ENCODE results near the gene CDK10.
"Not testable (repeated sequence)": the region's sequence is repeated elsewhere in the genome, so short reads cannot be mapped to it uniquely, and the experiment has no call there.

The CDK10 gene

GRCh38 chr16:89689142-89689541 is 2.7 kb downstream of the CDK10 start:
- DNase-seq = no peak
- Histone ChIP-seq H3F3A (ENCODE audit: insufficient read depth, low read length) (no peaks in the 10 kb centered on the region), H3K36me3 (replicated peaks; ENCODE audit: insufficient read depth, low read length) (no peaks in the 10 kb centered on the region), H3K9me3 (replicated peaks; ENCODE audit: insufficient read depth, low read length) (no peaks in the 10 kb centered on the region), H3K9ac (ENCODE audit: low read length) (no peak overlapping the region), H3K27me3 (replicated peaks; ENCODE audit: insufficient read depth, low read length) (no peaks in the 10 kb centered on the region), H3K4me3 (ENCODE audit: low read length) (no peak overlapping the region), H3K79me2 (ENCODE audit: low read length) (peaks cover 4% of the 10 kb centered on the region), H2AFZ (ENCODE audit: low read length) (no peak overlapping the region), H3K9me2 (replicated peaks; ENCODE audit: insufficient read depth, low read length) (no peaks in the 10 kb centered on the region), H3K4me1 (ENCODE audit: low read length) (no peaks in the 10 kb centered on the region), H4K20me1 (ENCODE audit: insufficient read depth, low read length) (no peaks in the 10 kb centered on the region), H3K4me2 (ENCODE audit: low read depth, low read length) (no peak overlapping the region), H3K27ac (ENCODE audit: low read length) (no peak overlapping the region)
- TF ChIP-seq EZH2phosphoT487 (IDR thresholded peaks at IDR 0.05; ENCODE audit: low read length) (no peak), CTCF (IDR thresholded peaks at IDR 0.05; ENCODE audit: low read length) (no peak), EZH2 (optimal IDR thresholded peaks at IDR 0.05; ENCODE audit: low read depth, low read length) (no peak)

GRCh38 chr16:89689621-89690020 is 3.1 kb downstream of the CDK10 start:
- H3K36me3 ChIP-seq (replicated peaks; ENCODE audit: insufficient read depth, low read length); H3F3A ChIP-seq (ENCODE audit: insufficient read depth, low read length); H3K4me1 ChIP-seq (ENCODE audit: low read length): not testable (repeated sequence)

GRCh38 chr16:89690392-89690901 is 4.0 kb downstream of the CDK10 start:
- Histone ChIP-seq H3K9me2 (replicated peaks; ENCODE audit: insufficient read depth, low read length) (no peaks in the 10 kb centered on the region), H3K27ac (ENCODE audit: low read length) (no peak overlapping the region), H3K36me3 (replicated peaks; ENCODE audit: insufficient read depth, low read length) (no peaks in the 10 kb centered on the region), H4K20me1 (ENCODE audit: insufficient read depth, low read length) (no peaks in the 10 kb centered on the region), H3K9me3 (replicated peaks; ENCODE audit: insufficient read depth, low read length) (no peaks in the 10 kb centered on the region), H3K9ac (ENCODE audit: low read length) (no peak overlapping the region), H3F3A (ENCODE audit: insufficient read depth, low read length) (no peaks in the 10 kb centered on the region), H3K4me3 (ENCODE audit: low read length) (no peak overlapping the region), H3K27me3 (replicated peaks; ENCODE audit: insufficient read depth, low read length) (no peaks in the 10 kb centered on the region), H3K79me2 (ENCODE audit: low read length) (peaks cover 4% of the 10 kb centered on the region), H3K4me1 (ENCODE audit: low read length) (no peaks in the 10 kb centered on the region), H3K4me2 (ENCODE audit: low read depth, low read length) (no peak overlapping the region), H2AFZ (ENCODE audit: low read length) (no peak overlapping the region)
- DNase-seq = no peak
- TF ChIP-seq EZH2 (optimal IDR thresholded peaks at IDR 0.05; ENCODE audit: low read depth, low read length) = no peak
- no peak for TF ChIP-seq CTCF (IDR thresholded peaks at IDR 0.05; ENCODE audit: low read length)
- TF ChIP-seq EZH2phosphoT487 (IDR thresholded peaks at IDR 0.05; ENCODE audit: low read length) = no peak

More at GRCh38 chr16:89689621-89690020, 3.1 kb downstream of the CDK10 start:
- not testable (repeated sequence) for H4K20me1 ChIP-seq (ENCODE audit: insufficient read depth, low read length); H3K9ac ChIP-seq (ENCODE audit: low read length); H3K27me3 ChIP-seq (replicated peaks; ENCODE audit: insufficient read depth, low read length); H3K9me2 ChIP-seq (replicated peaks; ENCODE audit: insufficient read depth, low read length); H3K4me2 ChIP-seq (ENCODE audit: low read depth, low read length); H3K4me3 ChIP-seq (ENCODE audit: low read length); H2AFZ ChIP-seq (ENCODE audit: low read length); H3K9me3 ChIP-seq (replicated peaks; ENCODE audit: insufficient read depth, low read length); H3K79me2 ChIP-seq (ENCODE audit: low read length); H3K27ac ChIP-seq (ENCODE audit: low read length); DNase-seq

GRCh38 chr16:89691231-89691985 is 4.9 kb downstream of the CDK10 start:
- Histone ChIP-seq H3K4me2 (ENCODE audit: low read depth, low read length) (no peak overlapping the region), H2AFZ (ENCODE audit: low read length) (no peak overlapping the region)
- no peak for DNase-seq

More at GRCh38 chr16:89691231-89691985, 4.9 kb downstream of the CDK10 start:
- no peak overlapping the region for H3K4me3 ChIP-seq (ENCODE audit: low read length)
- no peaks in the 10 kb centered on the region for H3K27me3 ChIP-seq (replicated peaks; ENCODE audit: insufficient read depth, low read length)
- no peaks in the 10 kb centered on the region for H3K9me2 ChIP-seq (replicated peaks; ENCODE audit: insufficient read depth, low read length)
- H3K4me1 ChIP-seq (ENCODE audit: low read length) = no peaks in the 10 kb centered on the region
- no peaks in the 10 kb centered on the region for H3F3A ChIP-seq (ENCODE audit: insufficient read depth, low read length)
- no peaks in the 10 kb centered on the region for H3K9me3 ChIP-seq (replicated peaks; ENCODE audit: insufficient read depth, low read length)
- no peak overlapping the region for H3K27ac ChIP-seq (ENCODE audit: low read length)
- TF ChIP-seq EZH2phosphoT487 (IDR thresholded peaks at IDR 0.05; ENCODE audit: low read length) (no peak), CTCF (IDR thresholded peaks at IDR 0.05; ENCODE audit: low read length) (no peak), EZH2 (optimal IDR thresholded peaks at IDR 0.05; ENCODE audit: low read depth, low read length) (no peak)
- H3K9ac ChIP-seq (ENCODE audit: low read length) = no peak overlapping the region
- no peaks in the 10 kb centered on the region for H4K20me1 ChIP-seq (ENCODE audit: insufficient read depth, low read length)
- H3K36me3 ChIP-seq (replicated peaks; ENCODE audit: insufficient read depth, low read length) = no peaks in the 10 kb centered on the region
- peaks cover 4% of the 10 kb centered on the region for H3K79me2 ChIP-seq (ENCODE audit: low read length)
